ENCODE data around the gene SV2B. TPM values are rescaled to one million over a fixed set of nuclear protein-coding genes. Genes with fewer than 3 reads are reported as not detected.

The SV2B gene
- total and polyA plus RNA-seq, 9 of the 15 experiments (the other 6 are each of a cell fraction or from before 2014, with no cell fraction given), result 0.01 to 0.25 (median 0.11) TPM

DNA sequence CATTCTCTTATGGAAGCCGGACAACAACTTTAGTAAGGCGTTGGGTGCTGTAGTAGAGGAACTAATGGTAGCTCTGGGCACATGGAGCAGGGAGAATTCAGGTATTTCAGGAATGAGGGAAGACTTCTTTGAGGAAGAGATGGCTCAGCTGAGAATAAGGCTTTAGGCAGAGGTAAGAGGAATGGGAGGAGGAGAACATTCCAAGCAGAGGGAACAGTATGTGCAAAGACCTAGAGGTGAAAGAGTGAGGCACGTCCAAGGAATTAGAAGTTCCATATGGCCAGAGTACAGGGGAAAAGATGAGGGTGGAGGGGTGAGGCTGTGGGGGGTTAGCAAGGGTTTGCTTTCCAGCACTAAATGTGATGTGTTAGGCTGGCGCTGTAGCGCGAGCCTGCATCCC is 1.6 kb upstream of the SV2B start:
- intact Hi-C loops (cut with micrococcal nuclease), result no loop called here
- no peak for TF ChIP-seq ILK (tag; IDR thresholded peaks at IDR 0.05; ENCODE audit: borderline replicate concordance, low read depth)
- H4K20me1 ChIP-seq (replicated peaks; ENCODE audit: control insufficient read depth, insufficient read depth, low read length), result no peaks in the 10 kb centered on the region
- WGBS (ENCODE audit: insufficient coverage, low coverage, missing lambda C conversion rate), result 0% methylated on average over 6 of the region's 6 CpGs
- ATAC-seq (no peak), DNase-seq (ENCODE audit: extremely low read depth in 1 of 4, low spot score in 3 of 4) (no peak), FAIRE-seq (no peak)
- no peaks in the 10 kb centered on the region for H3K79me2 ChIP-seq (ENCODE audit: control insufficient read depth, insufficient read depth, low read length)
- ChIA-PET POLR2A (no interaction called here), CTCF (ENCODE audit: low intra/inter-chr PET ratio) (no interaction called here)
- no peaks in the 10 kb centered on the region for H3K36me3 ChIP-seq (ENCODE audit: control insufficient read depth, insufficient read depth, low read length)
- no peaks in the 10 kb centered on the region for H3K9me3 ChIP-seq (replicated peaks; ENCODE audit: control insufficient read depth, insufficient read depth, low read depth, low read length)
- no peak overlapping the region for H3K4me2 ChIP-seq (ENCODE audit: insufficient read depth, low read length)
- H2AFZ ChIP-seq (ENCODE audit: low read depth, low read length), result no peak overlapping the region
- H3K4me1 ChIP-seq (replicated peaks in 1 of 2; ENCODE audit: control insufficient read depth in 2 of 2, insufficient read depth in 2 of 2, low read length in 2 of 2), result peaks cover 0 to 7% of the 10 kb centered on the region in 2 experiments; a peak in 3 of 5 replicates
- H3K27me3 ChIP-seq (ENCODE audit: control insufficient read depth in 2 of 2, insufficient read depth in 2 of 2, low read length in 2 of 2), result peaks cover 33 to 40% of the 10 kb centered on the region in 2 experiments
- H3K27ac ChIP-seq (ENCODE audit: extremely low read depth, low read depth, low read length), result no peak overlapping the region
- H3K4me3 ChIP-seq, result no peak overlapping the region
- no peak overlapping the region for H3K9ac ChIP-seq (ENCODE audit: insufficient read depth in 1 of 2, low read depth in 2 of 2, low read length in 2 of 2)
- H3K9me1 ChIP-seq (ENCODE audit: control insufficient read depth, insufficient read depth, low read length), result peaks cover 2% of the 10 kb centered on the region
- BruUV-seq (replicated peaks), result no TSS peak
- in situ Hi-C loops (cut with MboI), result no loop called here

DNA sequence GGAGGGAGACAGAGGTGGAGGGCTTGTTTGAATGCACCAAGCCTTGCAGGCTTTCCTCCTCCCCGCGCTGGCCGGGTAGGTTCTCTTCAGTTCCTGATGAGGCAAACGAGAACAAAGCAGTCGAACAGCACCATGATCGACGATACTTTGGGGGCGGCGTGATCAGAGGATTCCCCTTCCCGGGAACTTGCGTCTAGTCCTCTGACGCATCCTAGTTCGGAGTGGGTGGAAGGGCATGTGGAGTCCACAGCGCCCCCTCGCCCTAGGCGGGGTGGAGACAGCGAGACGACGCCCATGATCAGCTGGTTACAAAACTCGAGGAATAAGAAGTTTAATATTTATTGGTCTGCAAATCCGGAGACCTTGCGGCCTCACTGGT is 452 bp upstream of the SV2B start:
- Histone ChIP-seq H3K27me3 (ENCODE audit: control insufficient read depth in 2 of 2, insufficient read depth in 2 of 2, low read length in 2 of 2) (peaks cover 33 to 48% of the 10 kb centered on the region in 2 experiments), H3K4me2 (ENCODE audit: insufficient read depth, low read length) (no peak overlapping the region), H3K4me3 (no peak overlapping the region), H3K27ac (ENCODE audit: extremely low read depth, low read depth, low read length) (no peak overlapping the region), H3K4me1 (replicated peaks in 1 of 2; ENCODE audit: control insufficient read depth in 2 of 2, insufficient read depth in 2 of 2, low read length in 2 of 2) (peaks cover 0 to 7% of the 10 kb centered on the region in 2 experiments; a peak in 3 of 5 replicates), H3K9ac (ENCODE audit: insufficient read depth in 1 of 2, low read depth in 2 of 2, low read length in 2 of 2) (no peak overlapping the region), H3K79me2 (ENCODE audit: control insufficient read depth, insufficient read depth, low read length) (no peaks in the 10 kb centered on the region), H3K9me3 (replicated peaks; ENCODE audit: control insufficient read depth, insufficient read depth, low read depth, low read length) (no peaks in the 10 kb centered on the region), H4K20me1 (replicated peaks; ENCODE audit: control insufficient read depth, insufficient read depth, low read length) (no peaks in the 10 kb centered on the region), H2AFZ (ENCODE audit: low read depth, low read length) (no peak overlapping the region), H3K9me1 (ENCODE audit: control insufficient read depth, insufficient read depth, low read length) (peaks cover 4% of the 10 kb centered on the region), H3K36me3 (ENCODE audit: control insufficient read depth, insufficient read depth, low read length) (no peaks in the 10 kb centered on the region)
- ChIA-PET CTCF (ENCODE audit: low intra/inter-chr PET ratio) (no interaction called here), POLR2A (no interaction called here)
- peak in 1 of 4 experiments; percentile 21 for DNase-seq (ENCODE audit: extremely low read depth in 1 of 4, low spot score in 3 of 4)
- ATAC-seq, result peak; percentile 70
- no TSS peak for BruUV-seq (replicated peaks)
- in situ Hi-C loops (cut with MboI) (no loop called here), intact Hi-C loops (cut with micrococcal nuclease) (no loop called here)
- 3% methylated on average over 22 of the region's 22 CpGs for WGBS (ENCODE audit: insufficient coverage, low coverage, missing lambda C conversion rate)
- no peak for FAIRE-seq
- TF ChIP-seq ESRRA (IDR thresholded peaks at IDR 0.05; ENCODE audit: borderline replicate concordance, low read depth) (no peak), MECOM (CRISPR knock-in tag; IDR thresholded peaks at IDR 0.05) (no peak), MYNN (IDR thresholded peaks at IDR 0.05) (no peak), MYNN (CRISPR knock-in tag; IDR thresholded peaks at IDR 0.05) (no peak), FOXA3 (CRISPR knock-in tag; conservative IDR thresholded peaks at IDR 0.05 in 1 of 2, IDR thresholded peaks at IDR 0.05 in 1 of 2) (no peak), PHF21A (IDR thresholded peaks at IDR 0.05; ENCODE audit: borderline replicate concordance, low read depth) (no peak), CBX8 (IDR thresholded peaks at IDR 0.05; ENCODE audit: borderline replicate concordance, extremely low read depth, low read depth, low read length, poor library complexity, severe bottlenecking) (no peak), NCOA2 (IDR thresholded peaks at IDR 0.05; ENCODE audit: partially characterized antibody in 2 of 2) (no peak), MAFK (IDR thresholded peaks at IDR 0.05; ENCODE audit: low read length) (no peak), EGR1 (conservative IDR thresholded peaks at IDR 0.05) (peak; percentile 35; the same call in 1 of the 2 replicates)
- TF ChIP-seq, protein P1, sequence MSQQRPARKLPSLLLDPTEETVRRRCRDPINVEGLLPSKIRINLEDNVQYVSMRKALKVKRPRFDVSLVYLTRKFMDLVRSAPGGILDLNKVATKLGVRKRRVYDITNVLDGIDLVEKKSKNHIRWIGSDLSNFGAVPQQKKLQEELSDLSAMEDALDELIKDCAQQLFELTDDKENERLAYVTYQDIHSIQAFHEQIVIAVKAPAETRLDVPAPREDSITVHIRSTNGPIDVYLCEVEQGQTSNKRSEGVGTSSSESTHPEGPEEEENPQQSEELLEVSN (IDR thresholded peaks at IDR 0.05; ENCODE audit: borderline replicate concordance in 1 of 2, extremely low read depth in 1 of 2, insufficient read depth in 1 of 2, insufficient read length in 1 of 2, low read depth in 1 of 2, low read length in 1 of 2, poor library complexity in 1 of 2, severe bottlenecking in 1 of 2), result peak in 1 of 2 experiments; percentile 5
- TF ChIP-seq, protein P2, sequence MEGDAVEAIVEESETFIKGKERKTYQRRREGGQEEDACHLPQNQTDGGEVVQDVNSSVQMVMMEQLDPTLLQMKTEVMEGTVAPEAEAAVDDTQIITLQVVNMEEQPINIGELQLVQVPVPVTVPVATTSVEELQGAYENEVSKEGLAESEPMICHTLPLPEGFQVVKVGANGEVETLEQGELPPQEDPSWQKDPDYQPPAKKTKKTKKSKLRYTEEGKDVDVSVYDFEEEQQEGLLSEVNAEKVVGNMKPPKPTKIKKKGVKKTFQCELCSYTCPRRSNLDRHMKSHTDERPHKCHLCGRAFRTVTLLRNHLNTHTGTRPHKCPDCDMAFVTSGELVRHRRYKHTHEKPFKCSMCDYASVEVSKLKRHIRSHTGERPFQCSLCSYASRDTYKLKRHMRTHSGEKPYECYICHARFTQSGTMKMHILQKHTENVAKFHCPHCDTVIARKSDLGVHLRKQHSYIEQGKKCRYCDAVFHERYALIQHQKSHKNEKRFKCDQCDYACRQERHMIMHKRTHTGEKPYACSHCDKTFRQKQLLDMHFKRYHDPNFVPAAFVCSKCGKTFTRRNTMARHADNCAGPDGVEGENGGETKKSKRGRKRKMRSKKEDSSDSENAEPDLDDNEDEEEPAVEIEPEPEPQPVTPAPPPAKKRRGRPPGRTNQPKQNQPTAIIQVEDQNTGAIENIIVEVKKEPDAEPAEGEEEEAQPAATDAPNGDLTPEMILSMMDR (IDR thresholded peaks at IDR 0.05 in 2 of 3, conservative IDR thresholded peaks at IDR 0.05 in 1 of 3; ENCODE audit: insufficient read depth in 2 of 3, low read depth in 1 of 3, low read length in 3 of 3), result 0 out of 6 replicates have a peak, but pooled peaks of 2 of the 3 experiments have one; percentile 3 to 36

Data from K562 (cell line).